ENCODE results near the gene CADM2. TPM values are rescaled to one million over a fixed set of nuclear protein-coding genes. Genes with fewer than 3 reads are reported as not detected.

Gene CADM2
- total and polyA plus RNA-seq, 2 donors (not counting 3 experiments of a cell fraction or from before 2014, with no cell fraction given): not detected

- intact Hi-C loops (cut with micrococcal nuclease): no loop called here
- Histone ChIP-seq H3K4me1 (ENCODE audit: control insufficient read depth, extremely low read depth, insufficient read depth, low read length) (no peaks in the 10 kb centered on the region), H3K27ac (ENCODE audit: insufficient read depth, low read depth, low read length) (no peak overlapping the region), H2AFZ (ENCODE audit: low read depth, low read length) (no peak overlapping the region), H3K79me2 (ENCODE audit: control insufficient read depth, insufficient read depth, low read length) (no peaks in the 10 kb centered on the region), H3K4me3 (replicated peaks in 1 of 3; ENCODE audit: insufficient read depth in 1 of 3, low read depth in 1 of 3, low read length in 3 of 3) (no peak overlapping the region), H3K9ac (replicated peaks; ENCODE audit: extremely low read depth, insufficient read depth, low read length) (no peak overlapping the region), H3K27me3 (ENCODE audit: control insufficient read depth in 2 of 2, insufficient read depth in 2 of 2, low read length in 2 of 2) (no peaks in the 10 kb centered on the region), H3K36me3 (ENCODE audit: control insufficient read depth in 2 of 2, extremely low read depth in 1 of 2, insufficient read depth in 2 of 2, low read length in 2 of 2) (no peaks in the 10 kb centered on the region), H4K20me1 (replicated peaks; ENCODE audit: control insufficient read depth, extremely low read depth, insufficient read depth, low read length) (no peaks in the 10 kb centered on the region), H3K9me1 (replicated peaks; ENCODE audit: control insufficient read depth, extremely low read depth, insufficient read depth, low read length) (no peaks in the 10 kb centered on the region), H3K4me2 (ENCODE audit: insufficient read depth, low read length) (no peak overlapping the region), H3K9me3 (replicated peaks; ENCODE audit: control insufficient read depth, insufficient read depth, low read length) (no peaks in the 10 kb centered on the region)
- FAIRE-seq (no peak), DNase-seq (ENCODE audit: low read depth, low spot score) (no peak)
- no peak for TF ChIP-seq GATA2 (IDR thresholded peaks at IDR 0.05; ENCODE audit: insufficient read depth, insufficient read length, low read depth, low read length)
- TF ChIP-seq POLR2A (IDR thresholded peaks at IDR 0.05; ENCODE audit: low read depth, low read length): no peak
- no peak for TF ChIP-seq EZH2 (IDR thresholded peaks at IDR 0.05; ENCODE audit: borderline replicate concordance, low read depth, low read length, severe bottlenecking)
- no peak for TF ChIP-seq POLR2AphosphoS5 (IDR thresholded peaks at IDR 0.05; ENCODE audit: insufficient read depth, low read depth, low read length)
- TF ChIP-seq JUN (IDR thresholded peaks at IDR 0.05; ENCODE audit: borderline replicate concordance, insufficient read depth, insufficient read length, low read depth): no peak
- TF ChIP-seq MAX (IDR thresholded peaks at IDR 0.05; ENCODE audit: insufficient read depth, insufficient read length): no peak
- no peak for TF ChIP-seq CTCF (IDR thresholded peaks at IDR 0.05; ENCODE audit: extremely low read depth in 1 of 2, insufficient read depth in 1 of 2, low read depth in 1 of 2, low read length in 2 of 2)
- BruUV-seq (replicated peaks): no TSS peak
- ChIA-PET CTCF (no interaction called here), POLR2A (no interaction called here)
- dilution Hi-C loops (cut with MboI; ENCODE audit: extremely low pct_ligation_motif_present, low sequenced_read_pairs): no loop called here
Measured at GRCh38 chr3:85571835-85572234, 613.0 kb downstream of the CADM2 start.
